ENCODE measurements around the gene SLC9A3. TPM values are rescaled to one million over a fixed set of nuclear protein-coding genes. Genes with fewer than 3 reads are reported as not detected.

Gene SLC9A3
- total RNA-seq, 6 donors from 2014 or later: 1.0 to 4.1 (median 1.9) TPM

GRCh38 chr5:454936-455335, 69.3 kb downstream of the SLC9A3 start:
- DNase-seq: peak; percentile 14 to 58
- no peaks in the 10 kb centered on the region for H3K27me3 ChIP-seq
- no peak overlapping the region for H3K4me3 ChIP-seq
- H3K27ac ChIP-seq: no peak overlapping the region
- H3K36me3 ChIP-seq: peaks cover 30 to 100% (median 73%) of the 10 kb centered on the region in 4 donors
- 87 to 93% methylated on average over 5 to 11 of the region's 11 CpGs for WGBS, 2 donors
- H3K9me3 ChIP-seq: peaks cover 4 to 10% (median 8%) of the 10 kb centered on the region in 4 donors
- no peak for TF ChIP-seq CTCF (IDR thresholded peaks at IDR 0.05)
- no peak for TF ChIP-seq EP300 (IDR thresholded peaks at IDR 0.05)
- no peak for TF ChIP-seq POLR2AphosphoS5 (IDR thresholded peaks at IDR 0.05)
- TF ChIP-seq POLR2A (IDR thresholded peaks at IDR 0.05): no peak
- H3K4me1 ChIP-seq: peaks cover 0 to 4% (median 0%) of the 10 kb centered on the region in 4 donors
- ATAC-seq (ENCODE audit: low FRiP score in 2 of 2): no peak

- 87 to 98% methylated on average over 14 to 16 of the region's 16 CpGs for WGBS, 2 donors
- H3K9me3 ChIP-seq: peaks cover 4 to 10% (median 8%) of the 10 kb centered on the region in 4 donors
- H3K27ac ChIP-seq: no peak overlapping the region
- peaks cover 0 to 4% (median 0%) of the 10 kb centered on the region in 4 donors for H3K4me1 ChIP-seq
- ATAC-seq (ENCODE audit: low FRiP score in 2 of 2): no peak
- H3K27me3 ChIP-seq: no peaks in the 10 kb centered on the region
- DNase-seq: peak in 1 of 2 donors; percentile 17
- H3K36me3 ChIP-seq: peaks cover 36 to 100% (median 74%) of the 10 kb centered on the region in 4 donors
- H3K4me3 ChIP-seq: no peak overlapping the region
- no peak for TF ChIP-seq CTCF (IDR thresholded peaks at IDR 0.05)
- no peak for TF ChIP-seq POLR2AphosphoS5 (IDR thresholded peaks at IDR 0.05)
- TF ChIP-seq POLR2A (IDR thresholded peaks at IDR 0.05): no peak
- TF ChIP-seq EP300 (IDR thresholded peaks at IDR 0.05): no peak
Measured at GRCh38 chr5:453725-454481, 70.3 kb downstream of the SLC9A3 start.

DNA sequence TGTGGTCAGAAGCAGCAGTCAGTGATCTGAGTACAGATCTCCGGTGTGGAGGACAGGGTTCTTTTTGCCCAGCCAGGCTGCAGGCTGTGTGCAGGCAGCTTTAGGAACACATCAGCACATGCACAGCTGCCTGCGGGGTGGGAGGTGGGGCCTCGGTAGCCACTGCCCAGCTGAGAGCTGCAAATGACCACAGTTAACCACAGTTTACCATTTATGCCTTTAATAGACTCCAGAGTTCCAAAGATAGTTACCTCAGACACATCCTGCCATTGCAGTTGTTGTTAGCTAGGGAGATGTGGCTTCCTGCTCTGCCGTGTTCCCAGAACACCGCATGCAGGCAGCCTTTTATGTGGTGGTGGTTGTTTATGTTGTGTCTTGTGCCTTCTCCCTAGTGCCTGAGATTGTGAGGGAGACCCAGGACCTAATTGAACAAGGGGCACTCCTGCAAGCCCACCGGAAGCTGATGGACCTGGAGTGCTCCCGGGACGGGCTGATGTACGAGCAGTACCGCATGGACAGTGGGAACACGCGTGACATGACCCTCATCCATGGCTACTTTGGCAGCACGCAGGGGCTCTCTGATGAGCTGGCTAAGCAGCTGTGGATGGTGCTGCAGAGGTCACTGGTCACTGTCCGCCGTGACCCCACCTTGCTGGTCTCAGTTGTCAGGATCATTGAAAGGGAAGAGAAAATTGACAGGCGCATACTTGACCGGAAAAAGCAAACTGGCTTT, 71.1 kb downstream of the SLC9A3 start:
- no peak for ATAC-seq (ENCODE audit: low FRiP score in 2 of 2)
- no peak overlapping the region for H3K27ac ChIP-seq
- DNase-seq: peak in 1 of 2 donors; percentile 19
- peaks cover 4 to 10% (median 8%) of the 10 kb centered on the region in 4 donors for H3K9me3 ChIP-seq
- peaks cover 39 to 100% (median 74%) of the 10 kb centered on the region in 4 donors for H3K36me3 ChIP-seq
- H3K4me1 ChIP-seq: peaks cover 0 to 7% (median 0%) of the 10 kb centered on the region in 4 donors
- no peaks in the 10 kb centered on the region for H3K27me3 ChIP-seq
- no peak overlapping the region for H3K4me3 ChIP-seq
- 96 to 99% methylated on average over 13 to 17 of the region's 17 CpGs for WGBS, 2 donors
- no peak for TF ChIP-seq CTCF (IDR thresholded peaks at IDR 0.05)
- no peak for TF ChIP-seq EP300 (IDR thresholded peaks at IDR 0.05)
- no peak for TF ChIP-seq POLR2A (IDR thresholded peaks at IDR 0.05)

DNA sequence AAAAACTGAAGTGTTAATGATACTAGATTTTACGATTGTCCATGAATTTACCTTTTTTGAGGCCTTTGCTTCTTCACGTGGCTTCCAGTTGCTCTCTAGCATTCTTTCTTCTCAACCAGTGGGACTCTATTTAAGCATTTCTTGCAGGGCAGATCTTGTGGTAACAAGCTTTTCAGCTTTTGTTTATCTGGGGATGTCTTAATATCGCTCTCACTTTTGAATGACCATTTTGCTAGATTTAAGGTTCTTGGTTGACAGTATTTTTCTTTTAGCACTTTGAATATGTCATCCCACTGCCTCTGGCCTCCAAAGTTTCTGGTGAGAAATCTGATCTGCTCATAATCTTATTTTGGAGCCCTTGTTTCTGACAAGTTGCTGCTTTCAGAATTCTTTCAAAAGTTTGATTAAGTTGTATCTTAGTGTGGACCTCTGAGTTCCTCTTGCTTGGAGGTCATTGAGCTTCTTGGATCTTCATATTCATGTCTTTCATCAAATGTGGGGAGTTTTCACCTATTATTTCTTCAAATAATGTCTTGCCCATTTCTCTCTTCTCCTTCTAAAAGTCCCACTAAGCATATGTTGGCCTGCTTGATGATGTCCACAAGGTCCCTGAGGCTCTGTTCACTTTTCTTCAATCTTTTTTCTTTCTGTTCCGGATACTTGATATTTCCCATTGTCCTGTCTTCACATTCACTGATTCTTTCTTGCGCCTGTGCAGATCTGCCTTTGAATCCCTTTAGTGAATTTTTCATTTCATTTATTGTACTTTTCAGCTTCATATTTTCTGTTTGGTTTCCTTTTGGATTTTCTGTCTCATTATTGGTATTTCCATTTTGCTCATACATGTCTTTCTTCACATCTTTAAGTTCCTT, 72.4 kb downstream of the SLC9A3 start:
- WGBS, 2 donors: 88 to 98% methylated on average over 5 of the region's 5 CpGs
- H3K27ac ChIP-seq: no peak overlapping the region
- TF ChIP-seq POLR2AphosphoS5 (IDR thresholded peaks at IDR 0.05): no peak
- no peak for TF ChIP-seq EP300 (IDR thresholded peaks at IDR 0.05)
- TF ChIP-seq POLR2A (IDR thresholded peaks at IDR 0.05): no peak
- TF ChIP-seq CTCF (IDR thresholded peaks at IDR 0.05): no peak
- H3K4me1 ChIP-seq: peaks cover 0 to 8% (median 0%) of the 10 kb centered on the region in 4 donors
- H3K4me3 ChIP-seq: no peak overlapping the region
- H3K27me3 ChIP-seq: no peaks in the 10 kb centered on the region
- no peak for DNase-seq
- ATAC-seq (ENCODE audit: low FRiP score in 2 of 2): no peak
- peaks cover 43 to 100% (median 73%) of the 10 kb centered on the region in 4 donors for H3K36me3 ChIP-seq
- H3K9me3 ChIP-seq: peaks cover 4 to 10% (median 8%) of the 10 kb centered on the region in 4 donors
